Psoas muscle (tissue), 8 donors: Measurements from ENCODE around the gene DENND2D. TPM values are rescaled to one million over a fixed set of nuclear protein-coding genes. Genes with fewer than 3 reads are reported as not detected.

Experiments used
- ATAC-seq, 4 donors: fragments of 200-7000 bp; cut with Tn5 transposase; one replicate each; pipeline ENCODE4 v1.9.1; 2020; ENCODE audit warnings: moderate library complexity in 3 of 4, mild to moderate bottlenecking in 2 of 4
- DNase-seq, 2 donors: peaks; one replicate each; pipeline ENCODE4 v3.0.0-alpha.2; 2020
- H3K27ac ChIP-seq: fragments of 200-600 bp; one replicate; pipeline ENCODE4 v1.8.0; 2022
- H3K27me3 ChIP-seq, 3 donors: fragments of 200-600 bp in 1 of 3; one replicate each; pipeline versions ENCODE4 v1.6.1 to v1.8.0; 2013 to 2022; ENCODE audit warnings: low read length in 2 of 3, mild to moderate bottlenecking in 2 of 3, moderate library complexity in 1 of 3; ENCODE audit not compliant: insufficient read depth in 3 of 3
- H3K36me3 ChIP-seq, 2 donors: fragments of 200-600 bp in 1 of 2; one replicate each; pipeline versions ENCODE4 v1.6.1 to v1.8.0; 2013 to 2022; ENCODE audit warnings: low read depth in 1 of 2, mild to moderate bottlenecking in 1 of 2, moderate library complexity in 1 of 2; ENCODE audit not compliant: insufficient read depth in 1 of 2
- H3K4me1 ChIP-seq: fragments of 200-600 bp; one replicate; pipeline ENCODE4 v1.8.0; 2022
- H3K4me3 ChIP-seq: fragments of 200-600 bp; one replicate; pipeline ENCODE4 v1.8.0; 2022; ENCODE audit warnings: mild to moderate bottlenecking
- H3K9me3 ChIP-seq: fragments of 200-600 bp; one replicate; pipeline ENCODE4 v1.8.0; 2022
- CTCF ChIP-seq: fragments of 200-600 bp; IDR thresholded peaks from one replicate; pipeline ENCODE4 v1.8.0; 2022; ENCODE audit warnings: antibody characterized with exemption
- WGBS, 3 donors: extraction: QIAGEN DNeasy Blood & Tissue Kit; methylation state at CpG; one replicate each; pipeline versions ENCODE4 v1.1.6 to v1.1.7; 2013; 5-methylcytosine and 5-hydroxymethylcytosine counted together
- intact Hi-C, 2 donors: fragments of 100-400 bp; cut with DNase I; formaldehyde crosslinking; loops; one replicate each; pipeline versions ENCODE4 v1.11.0 to v1.14.2; 2022
- polyA plus RNA-seq, 3 donors: library from polyadenylated mRNA; stranded (reverse); fragments of 200-250 nt; gene quantifications; one replicate each; pipeline ENCODE4 v1.2.3, GENCODE V29; 2013
- total RNA-seq, 4 donors: library from RNA; stranded (reverse); fragmentation: NEBNext Ultra II Directional in 2 of 4; extraction: Animal tissue kit (Norgen Biotek cat#: 25700) in 2 of 4; gene quantifications; one replicate each; pipeline versions ENCODE4 v1.2.1 to v1.2.4, GENCODE V29; 2021 to 2023
- donor health status: healthy with polysubstance abuse.
- donor health status: DM: no; HTN: no; CAD: no; lungs with moderate emphysema.
- donor health status: Bipolar disorder and iron deficiency.
- donor health status: healthy.
- donor health status: DM: yes; HTN: yes; CAD: no.
- donor health status: DM: no; HTN: no; CAD: no.
- donor health status: DM: no; HTN: no; CAD: no.
- donor health status: DM: yes; HTN: yes; CAD: no.

The DENND2D gene
- total and polyA plus RNA-seq, 7 donors: 0.31 to 2.1 (median 1.2) TPM

- no peak for TF ChIP-seq CTCF
- intact Hi-C loops: no loop called here
- Histone ChIP-seq H3K36me3 (peaks cover 4 to 78% of the 10 kb centered on the region in 2 donors), H3K4me1 (peaks cover 7% of the 10 kb centered on the region), H3K9me3 (no peaks in the 10 kb centered on the region), H3K27ac (no peak overlapping the region), H3K4me3 (no peak overlapping the region), H3K27me3 (no peaks in the 10 kb centered on the region)
- DNase-seq (no peak), ATAC-seq (no peak)
These were observed 15.8 kb downstream of the DENND2D start for GRCh38 chr1:111184663-111185062.

- no peak overlapping the region for H3K4me3 ChIP-seq
- no peaks in the 10 kb centered on the region for H3K9me3 ChIP-seq
- peaks cover 7% of the 10 kb centered on the region for H3K4me1 ChIP-seq
- peaks cover 3 to 81% of the 10 kb centered on the region in 2 donors for H3K36me3 ChIP-seq
- no peak overlapping the region for H3K27ac ChIP-seq
- WGBS, 3 donors: 93 to 96% (median 93%) methylated on average over 6 of the region's 6 CpGs
- no peaks in the 10 kb centered on the region for H3K27me3 ChIP-seq
- TF ChIP-seq CTCF: no peak
- intact Hi-C loops: no loop called here
- no peak for DNase-seq
- ATAC-seq: no peak
These were observed 17.0 kb downstream of the DENND2D start for GRCh38 chr1:111183308-111184069.

- no peaks in the 10 kb centered on the region for H3K9me3 ChIP-seq
- H3K4me3 ChIP-seq: no peak overlapping the region
- TF ChIP-seq CTCF: no peak
- ATAC-seq: no peak
- 90 to 98% (median 96%) methylated on average over 2 of the region's 2 CpGs for WGBS, 3 donors
- peaks cover 7% of the 10 kb centered on the region for H3K4me1 ChIP-seq
- no peak for DNase-seq
- no peaks in the 10 kb centered on the region for H3K27me3 ChIP-seq
- intact Hi-C loops: no loop called here
- H3K36me3 ChIP-seq: peaks cover 2 to 81% of the 10 kb centered on the region in 2 donors
- H3K27ac ChIP-seq: no peak overlapping the region
These were observed 18.4 kb downstream of the DENND2D start for GRCh38 chr1:111182052-111182451.

- peaks cover 2 to 81% of the 10 kb centered on the region in 2 donors for H3K36me3 ChIP-seq
- intact Hi-C loops: loop anchor here in 1 of 2 donors (10.0 kb wide), 1 partner anchor 55 kb away; no protein-coding TSS in a partner anchor
These were observed 20.4 kb downstream of the DENND2D start for GRCh38 chr1:111179968-111180533.

More at GRCh38 chr1:111179968-111180533, 20.4 kb downstream of the DENND2D start:
- ATAC-seq (no peak), DNase-seq (no peak)
- Histone ChIP-seq H3K4me1 (peaks cover 7% of the 10 kb centered on the region), H3K27me3 (no peaks in the 10 kb centered on the region), H3K9me3 (no peaks in the 10 kb centered on the region), H3K4me3 (no peak overlapping the region), H3K27ac (no peak overlapping the region)
- no peak for TF ChIP-seq CTCF
